Keratinocyte (primary cell): Measurements from ENCODE around the gene EML2. TPM values are rescaled to one million over a fixed set of nuclear protein-coding genes. Genes with fewer than 3 reads are reported as not detected.

Source experiments
- DNase-seq: peaks from one replicate; pipeline ENCODE4 v3.0.0-alpha.2; 2011; ENCODE audit warnings: low read depth, missing footprints, low spot score
- FAIRE-seq: peaks from 2 replicates; lab custom pipeline; 2011; peaks lifted over from hg19 to GRCh38; lab: Jason Lieb, UNC
- H2AFZ ChIP-seq: 2 replicates; pipeline ENCODE4 v1.6.0; 2012; ENCODE audit warnings: low read length, control low read depth, inconsistent platforms; ENCODE audit not compliant: control insufficient read depth
- H3K27ac ChIP-seq: 2 replicates; pipeline ENCODE4 v1.5.1; 2011; ENCODE audit warnings: low read length; ENCODE audit not compliant: control insufficient read depth, insufficient read depth
- H3K27me3 ChIP-seq: 3 replicates; pipeline ENCODE4 v1.6.0; 2011; ENCODE audit warnings: low read length; ENCODE audit not compliant: control insufficient read depth, insufficient read depth; ENCODE audit errors: extremely low read depth
- H3K36me3 ChIP-seq, 2 experiments: 2 replicates in 1 of 2; 3 replicates in 1 of 2; pipeline ENCODE4 v1.5.1; 2011; ENCODE audit warnings: low read length in 2 of 2, mild to moderate bottlenecking in 1 of 2; ENCODE audit not compliant: control insufficient read depth in 2 of 2, insufficient read depth in 2 of 2; ENCODE audit errors: extremely low read depth in 1 of 2
- H3K4me1 ChIP-seq: 3 replicates; pipeline ENCODE4 v1.5.1; 2011; ENCODE audit warnings: low read length; ENCODE audit not compliant: control insufficient read depth, insufficient read depth; ENCODE audit errors: extremely low read depth
- H3K4me2 ChIP-seq: 3 replicates; pipeline ENCODE4 v1.6.0; 2011; ENCODE audit warnings: low read depth, low read length; ENCODE audit not compliant: control insufficient read depth, insufficient read depth; ENCODE audit errors: extremely low read depth
- H3K4me3 ChIP-seq, 3 experiments: fragments of 200-600 bp in 1 of 3; sonication (generic) in 1 of 3; 2 replicates in 2 of 3; 3 replicates in 1 of 3; pipeline ENCODE4 v1.5.1; 2011 to 2016; ENCODE audit warnings: low read length in 3 of 3, mild to moderate bottlenecking in 3 of 3, control low read depth in 2 of 3, inconsistent platforms in 1 of 3, low read depth in 1 of 3, mixed read lengths in 1 of 3, mixed run types in 1 of 3, moderate library complexity in 1 of 3; ENCODE audit not compliant: control insufficient read depth in 2 of 3, insufficient read depth in 2 of 3; ENCODE audit errors: extremely low read depth in 1 of 3
- H3K79me2 ChIP-seq: 2 replicates; pipeline ENCODE4 v1.6.0; 2012; ENCODE audit warnings: low read length; ENCODE audit not compliant: control insufficient read depth, insufficient read depth
- H3K9ac ChIP-seq: 3 replicates; pipeline ENCODE4 v1.6.0; 2011; ENCODE audit warnings: low read length; ENCODE audit not compliant: control insufficient read depth, insufficient read depth; ENCODE audit errors: extremely low read depth
- H3K9me1 ChIP-seq: 3 replicates; pipeline ENCODE4 v1.6.0; 2011; ENCODE audit warnings: low read length; ENCODE audit not compliant: control insufficient read depth, insufficient read depth; ENCODE audit errors: extremely low read depth
- H3K9me3 ChIP-seq: 2 replicates; pipeline ENCODE4 v1.5.1; 2012; ENCODE audit warnings: low read depth, low read length; ENCODE audit not compliant: control insufficient read depth
- H4K20me1 ChIP-seq: 3 replicates; pipeline ENCODE4 v1.6.0; 2011; ENCODE audit warnings: low read length; ENCODE audit not compliant: control insufficient read depth, insufficient read depth; ENCODE audit errors: extremely low read depth
- EZH2 ChIP-seq: IDR thresholded peaks from one replicate; pipeline ENCODE4 v1.6.1; 2012; ENCODE audit warnings: inconsistent platforms, mild to moderate bottlenecking, low read length, moderate library complexity
- dilution Hi-C: fragments of 300-500 bp; cut with MboI; formaldehyde crosslinking; loops from one replicate; pipeline ENCODE4 v1.7.0; 2020; ENCODE audit warnings: low sequenced_read_pairs; ENCODE audit not compliant: extremely low pct_ligation_motif_present
- polyA plus RNA-seq, 5 experiments: library from polyadenylated mRNA; depleted of rRNA in 3 of 5; stranded (reverse) in 3 of 5; stranded (forward) in 1 of 5; unstranded in 1 of 5; fragments of >200 nt; gene quantifications; 1 replicate in 1 of 5; 2 replicates in 3 of 5; 3 replicates in 1 of 5; pipeline versions ENCODE4 v1.2.1 to v1.2.3, GENCODE V29; 2011 to 2012; ENCODE audit warnings: missing spikeins in 2 of 5, low read depth in 1 of 5, low replicate concordance in 1 of 5
- TF ChIP-seq, protein P1 (sequence below), 3 experiments: IDR thresholded peaks in 1 of 3; conservative IDR thresholded peaks in 1 of 3; optimal IDR thresholded peaks in 1 of 3; 2 replicates in 2 of 3; 3 replicates in 1 of 3; pipeline versions ENCODE3 to v1.5.1; 2011; ENCODE audit warnings: low read length in 3 of 3, mild to moderate bottlenecking in 3 of 3, moderate library complexity in 2 of 3, control low read depth in 1 of 3, inconsistent platforms in 1 of 3; ENCODE audit not compliant: insufficient read depth in 2 of 3; ENCODE audit errors: extremely low read depth in 1 of 3

The EML2 gene
- polyA plus RNA-seq, 1 donor (not counting 4 experiments of a cell fraction or from before 2014, with no cell fraction given) = 43.4 TPM

DNA sequence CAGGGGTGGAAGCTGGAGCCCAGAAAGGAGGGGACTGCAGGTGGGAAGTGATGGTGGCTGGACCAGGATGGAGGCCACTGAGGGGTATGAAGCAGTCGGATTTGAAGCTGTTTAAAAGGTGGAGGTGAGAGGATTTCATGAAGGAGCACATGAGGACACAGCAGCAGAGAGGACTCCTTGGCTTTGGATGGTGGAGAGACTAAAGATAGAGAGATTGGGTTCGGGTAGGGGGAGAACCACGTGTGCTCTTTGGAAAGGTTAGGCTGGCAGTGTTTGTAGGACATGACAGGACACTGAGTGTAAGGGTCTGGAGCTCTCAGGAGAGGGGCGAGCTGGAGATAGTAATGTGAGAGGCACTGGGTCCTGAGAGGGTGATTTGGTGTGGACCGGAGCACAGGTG, 43.7 kb upstream of the EML2 start:
- Histone ChIP-seq H3K4me3 (no peak overlapping the region), H3K27ac (no peak overlapping the region)
- dilution Hi-C loops = no loop called here

DNA sequence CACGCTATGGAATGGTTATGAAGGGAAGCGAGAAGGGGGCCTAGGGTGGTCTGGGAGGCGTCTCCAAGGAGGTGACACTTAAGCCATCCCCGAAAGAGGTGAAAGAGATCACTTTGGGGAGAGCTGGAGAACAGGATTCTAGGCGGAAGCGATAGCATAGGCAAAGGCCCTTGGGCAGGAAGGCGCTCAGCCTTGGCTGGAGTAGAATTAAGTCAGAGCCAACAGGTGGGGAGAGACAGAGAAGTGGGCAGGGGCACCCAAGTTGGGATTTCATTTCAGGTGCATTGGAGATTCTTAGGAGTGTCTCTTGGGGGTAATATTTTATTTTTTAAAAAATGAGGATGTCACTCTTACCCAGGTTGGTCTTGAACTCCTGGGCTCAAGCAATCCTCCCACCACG, 42.9 kb upstream of the EML2 start:
- H4K20me1 ChIP-seq = no peaks in the 10 kb centered on the region
- TF ChIP-seq, protein P1, sequence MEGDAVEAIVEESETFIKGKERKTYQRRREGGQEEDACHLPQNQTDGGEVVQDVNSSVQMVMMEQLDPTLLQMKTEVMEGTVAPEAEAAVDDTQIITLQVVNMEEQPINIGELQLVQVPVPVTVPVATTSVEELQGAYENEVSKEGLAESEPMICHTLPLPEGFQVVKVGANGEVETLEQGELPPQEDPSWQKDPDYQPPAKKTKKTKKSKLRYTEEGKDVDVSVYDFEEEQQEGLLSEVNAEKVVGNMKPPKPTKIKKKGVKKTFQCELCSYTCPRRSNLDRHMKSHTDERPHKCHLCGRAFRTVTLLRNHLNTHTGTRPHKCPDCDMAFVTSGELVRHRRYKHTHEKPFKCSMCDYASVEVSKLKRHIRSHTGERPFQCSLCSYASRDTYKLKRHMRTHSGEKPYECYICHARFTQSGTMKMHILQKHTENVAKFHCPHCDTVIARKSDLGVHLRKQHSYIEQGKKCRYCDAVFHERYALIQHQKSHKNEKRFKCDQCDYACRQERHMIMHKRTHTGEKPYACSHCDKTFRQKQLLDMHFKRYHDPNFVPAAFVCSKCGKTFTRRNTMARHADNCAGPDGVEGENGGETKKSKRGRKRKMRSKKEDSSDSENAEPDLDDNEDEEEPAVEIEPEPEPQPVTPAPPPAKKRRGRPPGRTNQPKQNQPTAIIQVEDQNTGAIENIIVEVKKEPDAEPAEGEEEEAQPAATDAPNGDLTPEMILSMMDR (optimal IDR thresholded peaks at IDR 0.05 in 1 of 3, IDR thresholded peaks at IDR 0.05 in 1 of 3, conservative IDR thresholded peaks at IDR 0.05 in 1 of 3; ENCODE audit: extremely low read depth in 1 of 3, insufficient read depth in 2 of 3, low read length in 3 of 3) = no peak
- TF ChIP-seq EZH2 = no peak
- H3K27me3 ChIP-seq = no peaks in the 10 kb centered on the region
- FAIRE-seq = no peak
- no peak for DNase-seq
- H2AFZ ChIP-seq = no peak overlapping the region
- H3K4me1 ChIP-seq = peaks cover 12% of the 10 kb centered on the region
- no peak overlapping the region for H3K9ac ChIP-seq
- peak overlapping the region; percentile 59 for H3K4me2 ChIP-seq
- no peaks in the 10 kb centered on the region for H3K9me1 ChIP-seq
- H3K4me3 ChIP-seq = no peak overlapping the region
- dilution Hi-C loops = no loop called here
- no peaks in the 10 kb centered on the region for H3K79me2 ChIP-seq
- no peaks in the 10 kb centered on the region for H3K9me3 ChIP-seq
- no peak overlapping the region for H3K27ac ChIP-seq
- peaks cover 10 to 19% of the 10 kb centered on the region in 2 experiments for H3K36me3 ChIP-seq

More for the DNA sequence above, 43.7 kb upstream of the EML2 start:
- H4K20me1 ChIP-seq = no peaks in the 10 kb centered on the region
- TF ChIP-seq, protein P1 (optimal IDR thresholded peaks at IDR 0.05 in 1 of 3, IDR thresholded peaks at IDR 0.05 in 1 of 3, conservative IDR thresholded peaks at IDR 0.05 in 1 of 3; ENCODE audit: extremely low read depth in 1 of 3, insufficient read depth in 2 of 3, low read length in 3 of 3) = no peak
- TF ChIP-seq EZH2 = no peak
- no peak overlapping the region for H3K4me2 ChIP-seq
- DNase-seq = no peak
- H3K9me1 ChIP-seq = no peaks in the 10 kb centered on the region
- peaks cover 4% of the 10 kb centered on the region for H3K79me2 ChIP-seq
- no peaks in the 10 kb centered on the region for H3K27me3 ChIP-seq
- peaks cover 18 to 26% of the 10 kb centered on the region in 2 experiments for H3K36me3 ChIP-seq
- FAIRE-seq = no peak
- no peak overlapping the region for H3K9ac ChIP-seq
- H3K4me1 ChIP-seq = peaks cover 8% of the 10 kb centered on the region
- no peaks in the 10 kb centered on the region for H3K9me3 ChIP-seq
- no peak overlapping the region for H2AFZ ChIP-seq
